Ishikawa (cell line): ENCODE data around the gene ZNF764.

Experiments
- CEBPB ChIP-seq: IDR thresholded peaks from 2 replicates; pipeline ENCODE4 v1.6.1; 2012
- CREB1 ChIP-seq: IDR thresholded peaks from 2 replicates; pipeline ENCODE4 v1.6.1; 2012; ENCODE audit warnings: low read depth
- EGR1 ChIP-seq: IDR thresholded peaks from 2 replicates; pipeline ENCODE4 v1.6.1; 2012
- EP300 ChIP-seq: IDR thresholded peaks from 2 replicates; pipeline ENCODE4 v1.6.1; 2012; ENCODE audit warnings: borderline replicate concordance
- FOXM1 ChIP-seq: IDR thresholded peaks from 2 replicates; pipeline ENCODE4 v1.6.1; 2012; ENCODE audit warnings: low read depth, borderline replicate concordance
- MAX ChIP-seq: IDR thresholded peaks from 2 replicates; pipeline ENCODE4 v1.6.1; 2012
- NFIC ChIP-seq: IDR thresholded peaks from 2 replicates; pipeline ENCODE4 v1.6.1; 2012
- RAD21 ChIP-seq: IDR thresholded peaks from 2 replicates; pipeline ENCODE4 v1.6.1; 2012; ENCODE audit warnings: low read depth
- TAF1 ChIP-seq: IDR thresholded peaks from 2 replicates; pipeline ENCODE4 v1.6.1; 2012; ENCODE audit warnings: low read depth, mild to moderate bottlenecking
- TCF12 ChIP-seq: IDR thresholded peaks from 2 replicates; pipeline ENCODE4 v1.6.1; 2012; ENCODE audit warnings: low read depth
- TEAD4 ChIP-seq: IDR thresholded peaks from 2 replicates; pipeline ENCODE4 v1.6.1; 2012
- YY1 ChIP-seq: IDR thresholded peaks from 2 replicates; pipeline ENCODE4 v1.6.1; 2012; ENCODE audit warnings: low read depth
- ZBTB7A ChIP-seq: IDR thresholded peaks from 2 replicates; pipeline ENCODE4 v1.6.1; 2012; ENCODE audit warnings: low read depth
- TF ChIP-seq, protein P1 (sequence below): IDR thresholded peaks from 2 replicates; pipeline ENCODE4 v1.6.1; 2012; ENCODE audit warnings: low read depth, mild to moderate bottlenecking
- TF ChIP-seq, protein P2 (sequence below): IDR thresholded peaks from 2 replicates; pipeline ENCODE4 v1.6.1; 2012

Gene ZNF764

GRCh38 chr16:30557957-30558788 lies at the start of gene ZNF764:
ZNF764 (minus strand) TSS chr16:30558374; CDS start chr16:30558182, 192 bp downstream.
- TF ChIP-seq NFIC (0 out of 2 replicates have a peak, but pooled peaks have one; percentile 6), TCF12 (peak; percentile 29), RAD21 (no peak; the same call in 1 of the 2 replicates), EGR1 (peak; percentile 97), FOXM1 (no peak; the same call in 1 of the 2 replicates), ZBTB7A (0 out of 2 replicates have a peak, but pooled peaks have one; percentile 70), CEBPB (no peak), YY1 (peak; percentile 99), CREB1 (no peak), TAF1 (no peak; the same call in none of the 2 replicates), TEAD4 (no peak), EP300 (no peak), MAX (peak; percentile 58)
- TF ChIP-seq, protein P1, sequence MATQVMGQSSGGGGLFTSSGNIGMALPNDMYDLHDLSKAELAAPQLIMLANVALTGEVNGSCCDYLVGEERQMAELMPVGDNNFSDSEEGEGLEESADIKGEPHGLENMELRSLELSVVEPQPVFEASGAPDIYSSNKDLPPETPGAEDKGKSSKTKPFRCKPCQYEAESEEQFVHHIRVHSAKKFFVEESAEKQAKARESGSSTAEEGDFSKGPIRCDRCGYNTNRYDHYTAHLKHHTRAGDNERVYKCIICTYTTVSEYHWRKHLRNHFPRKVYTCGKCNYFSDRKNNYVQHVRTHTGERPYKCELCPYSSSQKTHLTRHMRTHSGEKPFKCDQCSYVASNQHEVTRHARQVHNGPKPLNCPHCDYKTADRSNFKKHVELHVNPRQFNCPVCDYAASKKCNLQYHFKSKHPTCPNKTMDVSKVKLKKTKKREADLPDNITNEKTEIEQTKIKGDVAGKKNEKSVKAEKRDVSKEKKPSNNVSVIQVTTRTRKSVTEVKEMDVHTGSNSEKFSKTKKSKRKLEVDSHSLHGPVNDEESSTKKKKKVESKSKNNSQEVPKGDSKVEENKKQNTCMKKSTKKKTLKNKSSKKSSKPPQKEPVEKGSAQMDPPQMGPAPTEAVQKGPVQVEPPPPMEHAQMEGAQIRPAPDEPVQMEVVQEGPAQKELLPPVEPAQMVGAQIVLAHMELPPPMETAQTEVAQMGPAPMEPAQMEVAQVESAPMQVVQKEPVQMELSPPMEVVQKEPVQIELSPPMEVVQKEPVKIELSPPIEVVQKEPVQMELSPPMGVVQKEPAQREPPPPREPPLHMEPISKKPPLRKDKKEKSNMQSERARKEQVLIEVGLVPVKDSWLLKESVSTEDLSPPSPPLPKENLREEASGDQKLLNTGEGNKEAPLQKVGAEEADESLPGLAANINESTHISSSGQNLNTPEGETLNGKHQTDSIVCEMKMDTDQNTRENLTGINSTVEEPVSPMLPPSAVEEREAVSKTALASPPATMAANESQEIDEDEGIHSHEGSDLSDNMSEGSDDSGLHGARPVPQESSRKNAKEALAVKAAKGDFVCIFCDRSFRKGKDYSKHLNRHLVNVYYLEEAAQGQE = no peak
- TF ChIP-seq, protein P2, sequence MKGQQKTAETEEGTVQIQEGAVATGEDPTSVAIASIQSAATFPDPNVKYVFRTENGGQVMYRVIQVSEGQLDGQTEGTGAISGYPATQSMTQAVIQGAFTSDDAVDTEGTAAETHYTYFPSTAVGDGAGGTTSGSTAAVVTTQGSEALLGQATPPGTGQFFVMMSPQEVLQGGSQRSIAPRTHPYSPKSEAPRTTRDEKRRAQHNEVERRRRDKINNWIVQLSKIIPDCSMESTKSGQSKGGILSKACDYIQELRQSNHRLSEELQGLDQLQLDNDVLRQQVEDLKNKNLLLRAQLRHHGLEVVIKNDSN = no peak

DNA sequence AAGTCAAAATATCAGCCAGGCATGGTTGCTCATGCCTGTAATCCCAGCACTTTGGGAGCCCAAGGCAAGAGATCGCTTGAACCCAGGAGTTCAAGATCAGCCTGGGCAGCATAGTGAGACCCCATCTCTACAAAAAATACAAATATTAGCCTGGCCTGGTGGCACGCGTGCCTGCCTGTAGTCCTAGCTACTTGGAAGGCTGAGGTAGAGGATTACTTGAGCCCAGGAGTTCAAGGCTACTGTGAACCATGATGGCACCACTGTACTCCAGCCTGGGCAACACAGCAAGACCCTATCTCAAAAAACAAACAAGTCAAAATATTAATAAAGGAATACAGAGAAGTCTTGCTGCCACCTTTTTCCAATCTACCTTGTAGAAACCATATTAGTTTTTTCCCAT lies 47.8 kb upstream of the ZNF764 start:
- TF ChIP-seq TAF1 (no peak), EP300 (no peak), CREB1 (no peak), YY1 (no peak), CEBPB (no peak), ZBTB7A (no peak), RAD21 (no peak), FOXM1 (no peak), TEAD4 (no peak), MAX (no peak), NFIC (no peak), EGR1 (no peak), TCF12 (no peak)
- TF ChIP-seq, protein P1 = no peak
- TF ChIP-seq, protein P2 = no peak

GRCh38 chr16:30605158-30605557 lies 47.0 kb upstream of the ZNF764 start:
- no peak for TF ChIP-seq FOXM1
- TF ChIP-seq, protein P1 = no peak
- TF ChIP-seq TEAD4 = no peak
- no peak for TF ChIP-seq NFIC
- TF ChIP-seq RAD21 = no peak
- TF ChIP-seq, protein P2 = no peak
- TF ChIP-seq CREB1 = no peak
- TF ChIP-seq YY1 = no peak
- TF ChIP-seq MAX = no peak
- TF ChIP-seq ZBTB7A = no peak
